MM.1S (cell line): ENCODE results near the gene RNF130.

ENCODE experiments used
- CTCF ChIP-seq: fragments of 300-600 bp; sonication (generic); IDR thresholded peaks from 2 replicates; pipeline ENCODE4 v1.5.1; 2016; ENCODE audit warnings: antibody characterized with exemption, low read length, mixed read lengths
- EZH2 ChIP-seq: fragments of 300-600 bp; sonication (generic); optimal IDR thresholded peaks from 2 replicates; pipeline ENCODE3; 2017; ENCODE audit warnings: low read depth, mild to moderate bottlenecking, antibody characterized with exemption, low read length, mixed read lengths
- EZH2phosphoT487 ChIP-seq: fragments of 300-600 bp; sonication (generic); IDR thresholded peaks from 2 replicates; pipeline ENCODE4 v1.6.1; 2018; ENCODE audit warnings: antibody characterized with exemption, low read length

- TF ChIP-seq CTCF (no peak), EZH2 (no peak), EZH2phosphoT487 (no peak)
Measured at GRCh38 chr5:180054226-180054625, 17.3 kb downstream of the RNF130 start.
